Germinal center (tissue), 1 donor: Measurements from ENCODE around the gene DGCR8.

Experiments
- DNase-seq: peaks from one replicate; pipeline ENCODE4 v3.0.0; 2012; ENCODE audit warnings: mixed read lengths, low spot score

The DGCR8 gene

DNA sequence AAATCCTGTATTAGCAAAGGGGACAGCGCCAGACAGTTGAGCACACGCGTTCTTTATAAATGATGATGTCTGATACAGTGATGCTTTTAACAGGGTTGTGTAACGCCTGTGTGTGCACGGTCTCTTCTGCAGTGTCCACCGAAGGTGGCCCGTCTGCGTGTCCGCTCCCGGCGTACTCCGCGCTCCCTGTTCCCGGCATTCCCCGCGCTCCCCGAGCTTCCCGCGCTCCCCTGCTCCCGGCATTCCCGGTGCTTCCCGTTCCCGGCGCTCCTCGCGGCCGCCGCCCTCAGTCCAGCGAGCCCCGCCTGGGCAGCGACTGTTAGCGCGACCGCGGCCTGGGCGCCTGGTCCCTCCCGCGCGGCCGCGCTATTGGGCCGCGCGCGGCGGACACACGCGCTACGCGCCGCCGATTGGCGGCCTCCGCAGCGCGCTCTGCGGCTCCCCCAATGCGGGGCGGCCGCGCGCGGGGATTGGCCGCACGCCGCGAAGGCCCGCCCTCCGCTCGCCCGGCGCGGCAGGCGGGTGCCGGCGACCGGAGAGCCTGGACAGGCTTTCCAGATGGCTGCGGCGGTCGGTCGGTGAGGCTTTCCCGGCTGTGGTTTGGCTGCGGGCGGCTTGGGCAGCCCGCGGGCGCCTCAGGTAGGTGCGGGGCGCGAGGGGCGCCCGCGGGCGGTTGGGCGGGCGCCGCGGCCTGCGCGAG is at the start of gene DGCR8:
TSS of gene DGCR8 (plus strand) at position 497 of the 700 bp plus-strand sequence. CDS start 5,723 bp downstream, outside the sequence.
- peak; percentile 97 for DNase-seq

DNA sequence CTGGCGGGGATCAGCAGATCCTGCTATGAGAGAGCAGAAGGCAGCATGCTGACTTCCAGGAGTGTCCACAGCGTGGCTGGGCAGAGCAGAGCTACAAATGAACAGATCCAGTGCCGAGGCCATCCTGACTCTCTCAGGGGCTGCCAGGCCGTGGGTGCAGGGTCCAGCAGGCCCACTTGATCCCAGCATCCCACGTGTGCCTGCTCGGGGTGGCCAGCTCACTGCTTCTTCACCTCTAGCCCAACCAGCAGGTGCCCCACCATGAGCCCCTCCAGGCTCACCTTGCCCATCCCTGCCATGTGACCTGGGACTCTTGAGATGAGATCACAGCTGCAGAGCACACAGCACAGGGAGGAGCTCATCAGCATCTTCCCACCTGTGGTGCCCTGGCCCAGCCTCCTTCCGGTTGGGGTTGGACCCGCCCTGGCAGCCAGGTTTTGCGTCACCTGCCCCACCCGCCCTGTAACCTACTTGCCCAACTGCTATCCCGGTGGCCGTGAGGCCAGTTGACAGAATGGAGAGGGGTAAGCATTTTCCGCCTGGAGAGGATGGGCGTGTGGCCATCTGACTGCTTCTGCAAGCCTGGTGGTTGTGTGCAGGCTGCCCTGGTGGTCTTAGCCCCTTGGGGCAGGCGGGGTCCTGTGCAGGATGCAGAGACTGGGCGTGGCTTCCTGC is 48.2 kb upstream of the DGCR8 start:
- DNase-seq = no peak

DNA sequence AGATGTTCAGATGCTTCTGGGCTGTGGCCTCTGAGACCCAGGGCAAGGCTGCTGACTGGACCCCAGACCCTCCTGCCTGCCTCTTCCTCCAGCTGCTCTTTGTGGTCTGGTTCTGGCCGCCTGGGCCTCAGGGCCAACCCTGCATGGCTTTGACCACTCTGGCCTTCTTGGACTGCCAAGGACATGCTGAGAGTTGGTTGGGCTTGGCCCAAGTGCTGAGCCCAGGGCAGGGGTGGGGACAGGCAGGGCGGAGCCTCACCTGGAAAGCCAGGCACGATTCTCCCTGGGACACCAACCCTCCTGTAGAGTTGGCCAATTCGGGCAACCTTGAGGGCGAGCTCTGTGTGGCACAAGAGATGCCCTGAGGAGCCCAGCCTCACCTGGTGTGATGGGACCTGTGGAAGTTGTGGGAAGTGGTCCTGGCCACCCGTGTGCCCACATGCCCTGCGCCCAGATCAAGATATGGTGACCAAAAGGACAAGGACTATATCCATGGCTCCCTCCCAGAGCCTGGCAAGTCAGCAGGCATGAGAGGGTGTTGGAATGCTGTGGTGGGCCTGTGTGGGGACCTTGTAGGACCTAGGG is 47.5 kb upstream of the DGCR8 start:
- DNase-seq = no peak

- no peak for DNase-seq
Measured at GRCh38 chr22:20033045-20033706, 46.9 kb upstream of the DGCR8 start.

DNA sequence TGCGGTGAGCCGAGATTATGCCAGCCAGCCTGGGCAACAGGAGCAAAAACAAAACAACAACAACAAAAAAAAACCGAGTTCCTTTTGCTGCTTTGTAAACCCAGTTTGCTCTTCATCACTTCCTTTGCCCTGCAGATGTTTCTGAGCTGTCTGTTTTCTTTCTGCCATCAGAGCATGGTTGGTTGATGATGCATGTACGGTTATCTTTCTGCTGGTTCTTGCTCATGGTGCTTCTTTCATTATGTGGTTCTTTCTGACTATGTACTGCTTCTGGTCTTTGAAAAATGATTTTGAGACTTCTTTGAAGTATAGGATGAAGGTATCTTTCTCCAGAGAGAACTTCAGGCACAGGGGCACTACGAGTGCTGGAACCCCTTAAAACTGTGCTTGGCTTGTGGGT is 45.9 kb upstream of the DGCR8 start:
- peak; percentile 50 for DNase-seq

DNA sequence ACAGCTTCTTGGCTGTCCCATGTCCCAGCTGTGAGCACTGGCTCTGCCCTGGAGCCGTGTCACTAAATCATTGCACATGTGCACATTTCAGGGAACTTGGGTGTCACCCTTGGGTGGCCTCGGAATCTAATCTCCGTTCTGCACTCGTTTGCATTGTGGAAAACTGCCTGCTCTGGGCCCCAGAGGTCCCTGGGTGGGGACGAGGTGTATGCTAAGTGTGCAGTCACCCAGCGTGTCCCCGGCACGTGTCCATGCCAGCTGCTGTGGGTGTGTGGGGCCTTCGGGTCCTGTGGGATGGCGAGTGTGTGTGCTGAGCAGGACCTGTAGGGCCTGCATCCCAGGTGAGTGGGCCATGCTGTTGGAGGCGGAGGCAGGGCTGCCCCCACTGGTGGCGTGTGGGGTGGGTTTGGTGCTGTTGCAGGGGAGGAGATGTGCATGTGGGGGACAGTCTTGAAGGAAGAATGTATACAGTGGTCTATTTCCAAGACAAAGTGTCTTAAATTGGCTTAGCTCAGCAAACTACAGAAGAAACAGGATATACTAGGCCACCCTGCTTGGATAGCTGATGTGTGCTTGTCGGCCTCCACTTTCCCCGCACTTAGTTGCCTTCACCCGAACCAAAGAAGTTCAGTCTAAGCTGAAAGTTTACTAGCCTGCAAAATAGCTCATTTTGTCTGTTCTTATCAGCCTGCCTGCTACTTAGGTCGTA is 44.5 kb upstream of the DGCR8 start:
- no peak for DNase-seq

- no peak for DNase-seq
Measured at GRCh38 chr22:20036084-20036482, 44.0 kb upstream of the DGCR8 start.

DNA sequence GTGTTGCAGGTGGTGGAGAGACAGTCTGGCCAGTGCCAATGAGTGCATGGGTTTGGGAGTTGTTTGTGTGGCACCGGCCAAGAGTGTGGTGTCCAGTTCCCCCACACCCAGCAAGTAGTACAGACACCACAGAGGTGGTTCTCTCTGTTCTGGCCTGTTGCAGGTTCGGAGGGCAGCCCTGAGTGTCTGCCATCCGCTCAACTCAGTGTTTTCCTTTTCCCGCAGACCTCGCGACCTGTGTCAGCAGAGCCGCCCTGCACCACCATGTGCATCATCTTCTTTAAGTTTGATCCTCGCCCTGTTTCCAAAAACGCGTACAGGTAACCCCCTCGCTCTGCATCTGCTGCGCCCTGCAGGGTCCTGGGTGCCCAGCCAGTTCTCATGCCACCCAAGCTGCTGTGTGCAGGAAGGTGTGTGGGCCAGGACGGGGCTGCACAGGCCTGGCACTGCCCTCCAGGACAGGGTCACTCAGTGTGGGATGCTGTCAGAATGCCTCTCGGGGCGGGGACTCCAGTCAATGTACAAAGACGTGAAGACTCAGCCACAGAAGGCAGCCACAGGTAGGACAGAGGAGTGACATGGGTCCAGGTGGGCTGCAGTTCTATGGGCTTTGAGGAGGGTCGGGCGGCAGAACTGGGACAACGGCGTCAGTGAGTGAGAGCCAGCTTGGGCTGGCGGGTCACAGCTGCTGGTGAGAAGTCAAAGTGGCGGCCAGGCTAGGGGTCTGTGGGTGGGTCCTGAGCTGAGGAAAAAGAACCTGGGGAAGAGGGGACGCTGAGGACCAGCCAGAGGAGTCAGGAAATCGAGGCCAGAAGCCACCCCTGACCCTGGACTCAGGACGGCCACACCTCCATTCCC is 43.3 kb upstream of the DGCR8 start:
- DNase-seq = no peak

DNA sequence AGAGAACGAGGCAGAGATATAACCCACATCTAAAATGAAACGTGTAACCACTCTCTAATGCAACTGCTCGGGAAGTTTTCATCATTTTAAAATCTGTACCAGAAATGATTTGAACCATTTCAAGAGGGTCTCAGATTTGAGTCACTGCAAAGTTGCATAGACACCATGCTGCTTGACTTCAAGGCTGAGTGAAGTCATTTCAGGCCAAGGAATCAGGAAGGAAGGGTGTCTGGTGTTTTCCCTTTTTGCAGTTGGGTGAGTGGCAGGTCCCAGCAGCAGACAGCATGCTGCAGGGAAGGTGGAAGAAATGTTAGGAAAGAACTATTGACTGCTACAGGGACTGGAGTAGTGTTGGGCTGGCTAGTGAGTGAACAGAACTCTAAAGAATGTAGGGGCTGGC is 42.6 kb upstream of the DGCR8 start:
- no peak for DNase-seq

DNA sequence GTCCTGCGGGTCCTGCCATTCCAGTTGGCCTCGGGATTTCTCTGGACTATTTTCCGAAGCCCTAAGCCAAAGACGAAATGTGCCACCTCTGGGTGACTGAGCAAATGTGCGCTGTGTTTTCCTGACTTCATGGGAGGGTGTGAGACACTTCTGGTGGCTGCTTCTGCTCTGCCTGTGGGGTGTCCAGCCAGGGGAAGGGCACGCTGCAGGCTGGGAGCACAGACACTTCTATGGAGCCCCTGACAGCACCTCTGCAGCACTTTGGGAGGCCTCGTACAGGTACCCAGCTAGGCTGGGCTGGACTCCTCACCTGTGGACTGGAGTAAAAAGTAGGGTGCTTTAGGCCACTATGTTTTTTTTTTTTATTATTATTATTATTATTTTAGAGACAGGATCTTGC is 41.5 kb upstream of the DGCR8 start:
- DNase-seq = no peak

- no peak for DNase-seq
Measured at GRCh38 chr22:20039683-20040325, 40.2 kb upstream of the DGCR8 start.

- no peak for DNase-seq
Measured at GRCh38 chr22:20040327-20041200, 39.5 kb upstream of the DGCR8 start.

- DNase-seq = no peak
Measured at GRCh38 chr22:20043057-20043996, 36.7 kb upstream of the DGCR8 start.

DNA sequence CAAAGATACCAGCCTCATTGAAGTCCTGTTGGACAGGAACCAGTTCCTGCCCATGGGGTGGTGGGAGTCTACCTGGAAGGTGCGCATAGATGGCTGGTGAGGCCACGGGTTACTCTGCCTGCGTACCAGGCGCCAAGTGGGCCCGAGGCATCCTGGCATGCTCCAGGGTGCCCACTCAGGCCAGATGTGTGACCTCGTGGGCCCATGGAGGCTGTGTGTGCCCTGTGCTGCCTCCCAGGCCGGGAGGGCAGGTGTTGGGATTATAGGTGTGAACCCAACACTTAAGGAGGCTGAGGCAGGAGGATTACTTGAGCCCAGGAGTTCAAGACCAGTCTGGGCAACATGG is 36.1 kb upstream of the DGCR8 start:
- DNase-seq = no peak

GRCh38 chr22:20044495-20045151 is 35.4 kb upstream of the DGCR8 start:
- no peak for DNase-seq

DNA sequence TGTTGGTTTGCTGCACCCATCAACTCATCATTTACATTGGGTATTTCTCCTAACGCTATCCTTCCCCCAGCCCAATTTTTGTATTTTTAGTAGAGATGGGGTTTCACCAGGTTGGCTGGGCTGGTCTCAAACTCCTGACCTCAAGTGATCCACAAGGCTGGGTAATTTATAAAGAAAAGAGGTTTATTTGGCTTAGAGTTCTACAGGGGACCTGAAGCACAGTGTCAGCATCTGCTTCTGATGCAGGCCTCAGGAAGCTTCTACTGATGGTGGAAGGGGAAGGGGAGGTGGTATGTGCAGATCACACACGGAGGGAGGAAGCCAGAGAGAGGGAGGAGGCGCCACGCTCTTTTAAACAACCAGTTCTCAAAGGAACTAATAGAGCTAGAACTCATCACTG is 33.3 kb upstream of the DGCR8 start:
- DNase-seq = no peak

- DNase-seq = no peak
Measured at GRCh38 chr22:20051927-20052308, 28.1 kb upstream of the DGCR8 start.
